DOHH2 (cell line): ENCODE results near the gene RAB31.

Experiments used
- CTCF ChIP-seq: fragments of 200-600 bp; sonication (generic); IDR thresholded peaks from one replicate; pipeline ENCODE4 v1.5.1; 2014; ENCODE audit warnings: antibody characterized with exemption, mild to moderate bottlenecking, low read depth, low read length; ENCODE audit not compliant: poor library complexity, severe bottlenecking
- EZH2phosphoT487 ChIP-seq: fragments of 200-600 bp; sonication (generic); IDR thresholded peaks from 2 replicates; pipeline ENCODE4 v1.6.1; 2017; ENCODE audit warnings: borderline replicate concordance, mild to moderate bottlenecking, antibody characterized with exemption, low read length, moderate library complexity, mixed read lengths

GRCh38 chr18:9749611-9750010 lies 41.5 kb downstream of the RAB31 start:
- TF ChIP-seq EZH2phosphoT487 (no peak), CTCF (no peak)
